Activated T-helper 9 cell treated with anti-CD3 and anti-CD28 coated beads, Interleukin-2, amount 50 U/mL, for 16 hours (primary cell): Measurements from ENCODE around the gene CLIP4.

Experiments used
- DNase-seq: peaks from one replicate; pipeline ENCODE4 v3.0.0-alpha.2; 2020; ENCODE audit warnings: low read depth

Gene CLIP4

GRCh38 chr2:29134933-29135332 is 19.7 kb downstream of the CLIP4 start:
- DNase-seq = no peak

GRCh38 chr2:29139152-29139551 is 23.9 kb downstream of the CLIP4 start:
- DNase-seq = no peak

- DNase-seq = no peak
Measured at GRCh38 chr2:29139731-29140130, 24.5 kb downstream of the CLIP4 start.

GRCh38 chr2:29143657-29144056 is 28.4 kb downstream of the CLIP4 start:
- no peak for DNase-seq

GRCh38 chr2:29146197-29146596 is 31.0 kb downstream of the CLIP4 start:
- DNase-seq = no peak

GRCh38 chr2:29147963-29148362 is 32.7 kb downstream of the CLIP4 start:
- no peak for DNase-seq

- DNase-seq = no peak
Measured at GRCh38 chr2:29154610-29155009, 39.4 kb downstream of the CLIP4 start.

- no peak for DNase-seq
Measured at GRCh38 chr2:29155578-29155977, 40.4 kb downstream of the CLIP4 start.

GRCh38 chr2:29157131-29157530 is 41.9 kb downstream of the CLIP4 start:
- no peak for DNase-seq

- no peak for DNase-seq
Measured at GRCh38 chr2:29159125-29159524, 43.9 kb downstream of the CLIP4 start.

- DNase-seq = no peak
Measured at GRCh38 chr2:29160184-29160583, 45.0 kb downstream of the CLIP4 start.

GRCh38 chr2:29162204-29162928 is 47.2 kb downstream of the CLIP4 start:
- DNase-seq = no peak

- no peak for DNase-seq
Measured at GRCh38 chr2:29164091-29164846, 49.1 kb downstream of the CLIP4 start.

GRCh38 chr2:29165362-29166241 is 50.4 kb downstream of the CLIP4 start:
- DNase-seq = no peak

GRCh38 chr2:29166242-29167039 is 51.2 kb downstream of the CLIP4 start:
- no peak for DNase-seq

GRCh38 chr2:29174937-29175336 is 59.7 kb downstream of the CLIP4 start:
- no peak for DNase-seq

GRCh38 chr2:29175338-29175737 is 60.1 kb downstream of the CLIP4 start:
- no peak for DNase-seq

GRCh38 chr2:29182334-29182733 is 67.1 kb downstream of the CLIP4 start:
- DNase-seq = no peak

GRCh38 chr2:29182920-29183319 is 67.7 kb downstream of the CLIP4 start:
- no peak for DNase-seq

- DNase-seq = no peak
Measured at GRCh38 chr2:29184531-29184930, 69.3 kb downstream of the CLIP4 start.

GRCh38 chr2:29186817-29187216 is 71.6 kb downstream of the CLIP4 start:
- no peak for DNase-seq

- DNase-seq = no peak
Measured at GRCh38 chr2:29187926-29188325, 72.7 kb downstream of the CLIP4 start.
